ENCODE measurements around the gene MASP1. TPM values are rescaled to one million over a fixed set of nuclear protein-coding genes. Genes with fewer than 3 reads are reported as not detected.

MASP1 gene
- total and polyA plus RNA-seq, 2 of the 4 experiments (the other 2 are of a cell fraction): 13.1 to 16.2 TPM

GRCh38 chr3:187280644-187281043, 10.9 kb downstream of the MASP1 start:
- ChIA-PET POLR2A (ENCODE audit: unreplicated experiment) (no interaction called here), CTCF (interaction anchor here (1.4 kb wide), 1 partner anchor 399 kb away, joined by 9 read pairs; no protein-coding TSS in a partner anchor)
- no TSS peak for BruUV-seq (replicated peaks)
- intact Hi-C loops (cut with micrococcal nuclease): loop anchor here (1.0 kb wide), 1 partner anchor 15 kb away; no protein-coding TSS in a partner anchor
- H3K9me1 ChIP-seq (ENCODE audit: insufficient read depth, low read length): peaks cover 5% of the 10 kb centered on the region
- no peak overlapping the region for H2AFZ ChIP-seq (replicated peaks; ENCODE audit: low read length, poor library complexity)
- H3K9me3 ChIP-seq (ENCODE audit: control insufficient read depth, insufficient read depth, low read length): no peaks in the 10 kb centered on the region
- H2AK9ac ChIP-seq (replicated peaks; ENCODE audit: low read depth, low read length, poor library complexity): no peak overlapping the region
- DNase-seq: no peak
- peak overlapping the region; percentile 90 for H3K27ac ChIP-seq (ENCODE audit: insufficient read depth, low read length)
- H3K36me3 ChIP-seq (ENCODE audit: control insufficient read depth, insufficient read depth, low read length): peaks cover 3% of the 10 kb centered on the region
- TF ChIP-seq RCOR1 (IDR thresholded peaks at IDR 0.05; ENCODE audit: insufficient replicate concordance, low read length) (no peak), CEBPB (IDR thresholded peaks at IDR 0.05; ENCODE audit: low read depth, low read length) (no peak), CTCF (conservative IDR thresholded peaks at IDR 0.05; ENCODE audit: low read depth, low read length) (no peak), RFX5 (IDR thresholded peaks at IDR 0.05; ENCODE audit: low read depth, low read length) (no peak), ELK1 (IDR thresholded peaks at IDR 0.05; ENCODE audit: borderline replicate concordance, low read depth, low read length) (no peak), RAD21 (IDR thresholded peaks at IDR 0.05; ENCODE audit: low read length) (no peak), BHLHE40 (IDR thresholded peaks at IDR 0.05; ENCODE audit: low read depth, low read length) (no peak), MAFK (IDR thresholded peaks at IDR 0.05; ENCODE audit: low read depth, low read length) (no peak), FOS (IDR thresholded peaks at IDR 0.05; ENCODE audit: low read depth, low read length) (no peak)
- peaks cover 3% of the 10 kb centered on the region; the same call in 1 of the 2 replicates for H4K20me1 ChIP-seq (ENCODE audit: insufficient read depth, low read length)
- no CpG with 5 or more reads among the region's 1 CpG for WGBS, 2 experiments (ENCODE audit: extremely low coverage in 2 of 2, insufficient read length in 1 of 2)
- H3K23ac ChIP-seq (ENCODE audit: low read depth, low read length): peak overlapping the region; percentile 76
- peak overlapping the region; percentile 68; the same call in 1 of the 2 replicates for H3K56ac ChIP-seq (ENCODE audit: extremely low read depth, insufficient read depth, low read length)
- no peak for ATAC-seq (ENCODE audit: low read depth)
- no peaks in the 10 kb centered on the region for H3K27me3 ChIP-seq (ENCODE audit: control insufficient read depth, insufficient read depth, low read length)
- peak overlapping the region; percentile 95 for H3K4ac ChIP-seq (ENCODE audit: low read depth, low read length)
- dilution Hi-C loops (cut with HindIII; ENCODE audit: low sequenced_read_pairs, unreplicated experiment): no loop called here
- H3K4me3 ChIP-seq (ENCODE audit: insufficient read depth, low read depth, low read length): no peak overlapping the region
- no peak overlapping the region for H3K4me2 ChIP-seq (ENCODE audit: low read depth, low read length)
- peak overlapping the region; percentile 95 for H2AK5ac ChIP-seq (ENCODE audit: low read depth, low read length)
- in situ Hi-C loops (cut with MboI; ENCODE audit: low sequenced_read_pairs): no loop called here
- H3K9ac ChIP-seq (ENCODE audit: low read depth, low read length): 0 out of 2 replicates have a peak overlapping the region, but pooled peaks have one; percentile 4
- H3K18ac ChIP-seq (ENCODE audit: low read depth, low read length): peak overlapping the region; percentile 87
- H3K79me1 ChIP-seq (ENCODE audit: low read depth in 1 of 2, low read length in 2 of 2): no peaks in the 10 kb centered on the region
- peak overlapping the region; percentile 27 to 88; a peak in 3 of 4 replicates for H4K8ac ChIP-seq (ENCODE audit: low read depth in 2 of 2, low read length in 2 of 2)
- peak overlapping the region; percentile 74 for H4K5ac ChIP-seq (ENCODE audit: low read depth, low read length)
- H2BK5ac ChIP-seq (ENCODE audit: low read depth, low read length, poor library complexity, severe bottlenecking): peak overlapping the region; percentile 93
- peaks cover 13% of the 10 kb centered on the region for H3K4me1 ChIP-seq (ENCODE audit: control insufficient read depth, insufficient read depth, low read length)
- H3K14ac ChIP-seq (replicated peaks; ENCODE audit: low read depth, low read length): peak overlapping the region; percentile 54
- H2BK20ac ChIP-seq (ENCODE audit: low read depth, low read length): peak overlapping the region; percentile 92
- H4K91ac ChIP-seq (ENCODE audit: insufficient read depth, low read depth, low read length): peak overlapping the region; percentile 95
- peak overlapping the region; percentile 82; the same call in 2 of the 3 replicates for H2BK15ac ChIP-seq (ENCODE audit: low read depth, low read length)
- peak overlapping the region; percentile 96 for H2BK120ac ChIP-seq (ENCODE audit: low read depth, low read length)

All from IMR-90 (cell line).